Activated CD4-positive, alpha-beta T cell treated with anti-CD3 and anti-CD28 coated beads, Interleukin-2, amount 10 ng/mL, durations not matched to agents 24 days and 14 days (primary cell): Measurements from ENCODE around the gene SLC35E1. TPM values are rescaled to one million over a fixed set of nuclear protein-coding genes. Genes with fewer than 3 reads are reported as not detected.
"Not testable (repeated sequence)": the region's sequence is repeated elsewhere in the genome, so short reads cannot be mapped to it uniquely, and the experiment has no call there.

Source experiments
- DNase-seq: peaks from one replicate; pipeline ENCODE4 v3.0.0; 2022
- H3K27ac Mint-ChIP-seq: one replicate; pipeline ENCODE4 v1.8.0; 2022; ENCODE audit warnings: mild to moderate bottlenecking, mixed read lengths
- H3K27me3 Mint-ChIP-seq: one replicate; pipeline ENCODE4 v1.8.0; 2022; ENCODE audit warnings: mixed read lengths
- H3K36me3 Mint-ChIP-seq: one replicate; pipeline ENCODE4 v1.8.0; 2022; ENCODE audit warnings: low read depth, mild to moderate bottlenecking, mixed read lengths
- H3K4me1 Mint-ChIP-seq: one replicate; pipeline ENCODE4 v1.8.0; 2021; ENCODE audit warnings: mixed read lengths
- H3K4me3 Mint-ChIP-seq: one replicate; pipeline ENCODE4 v1.8.0; 2022; ENCODE audit warnings: mild to moderate bottlenecking, moderate library complexity, mixed read lengths
- H3K9me3 Mint-ChIP-seq: one replicate; pipeline ENCODE4 v1.8.0; 2021; ENCODE audit warnings: mixed read lengths
- intact Hi-C: fragments of 100-400 bp; cut with micrococcal nuclease; formaldehyde crosslinking; loops from one replicate; pipeline ENCODE4 v1.15.1; 2023
- total RNA-seq: library from RNA; stranded (reverse); gene quantifications from 2 replicates; pipeline ENCODE4 v1.2.3, GENCODE V29; 2022

SLC35E1 gene
- total RNA-seq, 1 donor from 2014 or later: 65.0 TPM

- H3K4me1 Mint-ChIP-seq: peaks cover 2% of the 10 kb centered on the region
- H3K27me3 Mint-ChIP-seq: no peaks in the 10 kb centered on the region
- H3K36me3 Mint-ChIP-seq: peaks cover 26% of the 10 kb centered on the region
- intact Hi-C loops: no loop called here
- no peak overlapping the region for H3K4me3 Mint-ChIP-seq
- H3K9me3 Mint-ChIP-seq: no peaks in the 10 kb centered on the region
- DNase-seq: no peak
- H3K27ac Mint-ChIP-seq: no peak overlapping the region
Measured at GRCh38 chr19:16514383-16515019, 57.7 kb downstream of the SLC35E1 start.

- H3K27me3 Mint-ChIP-seq, DNase-seq, H3K27ac Mint-ChIP-seq, intact Hi-C loops, H3K4me3 Mint-ChIP-seq, H3K9me3 Mint-ChIP-seq, H3K36me3 Mint-ChIP-seq, H3K4me1 Mint-ChIP-seq: not testable (repeated sequence)
Measured at GRCh38 chr19:16512611-16513010, 59.6 kb downstream of the SLC35E1 start.

DNA sequence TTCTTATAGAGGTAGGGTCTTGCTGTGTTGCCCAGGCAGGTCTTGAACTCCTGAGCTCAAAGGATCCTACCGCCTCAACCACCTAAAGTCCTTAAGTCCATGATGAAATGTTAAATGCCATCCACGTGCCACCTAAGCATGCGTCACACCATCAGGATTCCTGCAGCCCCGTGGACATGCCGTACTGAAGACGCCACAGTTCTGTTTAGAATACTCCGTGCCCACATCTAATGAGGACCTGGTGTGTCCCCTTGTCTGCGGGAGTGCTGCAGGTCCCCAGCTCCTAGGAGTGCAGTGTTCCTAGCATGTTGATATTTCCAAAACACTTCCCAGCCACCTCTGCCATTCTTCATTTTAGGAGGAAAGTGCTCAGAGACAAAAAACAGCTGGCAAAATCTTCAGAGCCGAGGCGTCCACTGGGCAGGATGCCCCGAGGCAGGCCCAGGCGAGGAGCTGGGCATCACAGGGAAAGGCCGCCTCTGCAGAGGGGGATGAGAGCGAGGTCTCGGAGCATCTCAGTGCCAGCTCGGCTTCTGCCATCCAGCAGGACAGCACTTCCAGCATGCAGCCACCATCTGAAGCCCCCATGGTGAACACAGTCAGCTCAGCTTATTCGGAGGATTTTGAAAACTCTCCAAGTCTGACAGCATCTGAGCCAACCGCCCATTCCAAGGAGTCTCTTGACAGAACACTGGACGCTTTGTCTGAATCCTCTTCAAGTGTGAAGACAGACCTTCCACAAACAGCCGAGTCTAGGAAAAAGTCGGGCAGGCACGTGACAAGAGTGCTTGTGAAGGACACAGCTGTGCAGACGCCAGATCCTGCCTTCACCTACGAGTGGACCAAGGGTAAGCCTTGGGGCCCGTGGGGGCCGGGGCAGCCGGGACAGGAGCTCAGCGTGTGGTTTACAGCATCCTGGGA lies 62.8 kb downstream of the SLC35E1 start:
- H3K4me3 Mint-ChIP-seq: no peak overlapping the region
- H3K9me3 Mint-ChIP-seq: no peaks in the 10 kb centered on the region
- intact Hi-C loops: no loop called here
- peaks cover 3% of the 10 kb centered on the region for H3K36me3 Mint-ChIP-seq
- no peaks in the 10 kb centered on the region for H3K27me3 Mint-ChIP-seq
- H3K27ac Mint-ChIP-seq: no peak overlapping the region
- H3K4me1 Mint-ChIP-seq: peaks cover 2% of the 10 kb centered on the region
- no peak for DNase-seq

DNA sequence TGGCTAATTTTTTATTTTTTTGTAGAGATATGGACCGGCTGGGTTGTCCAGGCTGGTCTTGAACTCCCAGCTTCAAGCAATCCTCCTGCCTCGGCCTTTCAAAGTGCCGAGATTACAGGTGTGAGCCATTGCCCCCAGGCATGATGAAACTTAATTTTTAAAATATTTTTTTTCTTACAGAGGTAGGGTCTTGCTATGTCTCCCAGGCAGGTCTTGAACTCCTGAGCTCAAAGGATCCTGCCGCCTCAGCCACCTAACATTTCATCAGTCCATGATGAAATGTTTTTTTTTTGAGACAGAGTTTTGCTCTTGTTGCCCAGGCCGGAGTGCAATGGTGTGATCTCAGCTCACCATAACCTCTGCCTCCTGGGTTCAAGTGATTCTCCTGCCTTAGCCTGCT lies 63.7 kb downstream of the SLC35E1 start:
- DNase-seq: no peak
- Mint-ChIP-seq H3K4me3 (no peak overlapping the region), H3K27ac (no peak overlapping the region), H3K9me3 (no peaks in the 10 kb centered on the region), H3K4me1 (peaks cover 2% of the 10 kb centered on the region), H3K27me3 (no peaks in the 10 kb centered on the region), H3K36me3 (peaks cover 3% of the 10 kb centered on the region)
- intact Hi-C loops: no loop called here

- H3K27ac Mint-ChIP-seq: no peak overlapping the region
- H3K4me3 Mint-ChIP-seq: no peak overlapping the region
- H3K9me3 Mint-ChIP-seq: no peaks in the 10 kb centered on the region
- H3K27me3 Mint-ChIP-seq: no peaks in the 10 kb centered on the region
- DNase-seq: no peak
- H3K4me1 Mint-ChIP-seq: no peaks in the 10 kb centered on the region
- H3K36me3 Mint-ChIP-seq: peaks cover 1% of the 10 kb centered on the region
- intact Hi-C loops: no loop called here
Measured at GRCh38 chr19:16506961-16507360, 65.3 kb downstream of the SLC35E1 start.

- intact Hi-C loops, H3K27ac Mint-ChIP-seq, H3K4me3 Mint-ChIP-seq, H3K36me3 Mint-ChIP-seq, H3K27me3 Mint-ChIP-seq, H3K9me3 Mint-ChIP-seq, DNase-seq, H3K4me1 Mint-ChIP-seq: not testable (repeated sequence)
Measured at GRCh38 chr19:16506161-16506560, 66.1 kb downstream of the SLC35E1 start.

GRCh38 chr19:16504271-16504670 lies 67.9 kb downstream of the SLC35E1 start:
- Mint-ChIP-seq H3K4me3 (no peak overlapping the region), H3K27ac (no peak overlapping the region), H3K27me3 (no peaks in the 10 kb centered on the region), H3K4me1 (no peaks in the 10 kb centered on the region), H3K36me3 (peaks cover 2% of the 10 kb centered on the region), H3K9me3 (no peaks in the 10 kb centered on the region)
- intact Hi-C loops: no loop called here
- DNase-seq: no peak

Other genes starting within 250 kb of the SLC35E1 start
- 2.2 and 3.7 TPM in 2 replicates for gene KLF2, start 247.6 kb downstream of the SLC35E1 start, total RNA-seq
- 36.5 and 36.6 TPM in 2 replicates for gene EPS15L1, start 100.4 kb downstream of the SLC35E1 start, total RNA-seq
- not detected in 2 replicates for gene CALR3, start 76.2 kb downstream of the SLC35E1 start, total RNA-seq
- gene C19orf44, start 76.0 kb downstream of the SLC35E1 start, total RNA-seq: 4.9 and 5.4 TPM in 2 replicates
- gene CHERP, start 30.0 kb downstream of the SLC35E1 start, total RNA-seq: 88.6 and 89.8 TPM in 2 replicates
- 15.5 and 16.8 TPM in 2 replicates for gene MED26, start 55.8 kb upstream of the SLC35E1 start, total RNA-seq
- gene SMIM7, start 87.7 kb upstream of the SLC35E1 start, total RNA-seq: 66.1 and 69.9 TPM in 2 replicates
- 0.42 and 0.83 TPM in 2 replicates for gene TMEM38A, start 88.7 kb upstream of the SLC35E1 start, total RNA-seq
- gene NWD1, start 147.4 kb upstream of the SLC35E1 start, total RNA-seq: not detected in 2 replicates